ENCODE results near the gene SORCS2. TPM values are rescaled to one million over a fixed set of nuclear protein-coding genes. Genes with fewer than 3 reads are reported as not detected.

The SORCS2 gene
- total and polyA plus RNA-seq, 2 of the 4 experiments (the other 2 are of a cell fraction), result 0.36 to 0.62 TPM

DNA sequence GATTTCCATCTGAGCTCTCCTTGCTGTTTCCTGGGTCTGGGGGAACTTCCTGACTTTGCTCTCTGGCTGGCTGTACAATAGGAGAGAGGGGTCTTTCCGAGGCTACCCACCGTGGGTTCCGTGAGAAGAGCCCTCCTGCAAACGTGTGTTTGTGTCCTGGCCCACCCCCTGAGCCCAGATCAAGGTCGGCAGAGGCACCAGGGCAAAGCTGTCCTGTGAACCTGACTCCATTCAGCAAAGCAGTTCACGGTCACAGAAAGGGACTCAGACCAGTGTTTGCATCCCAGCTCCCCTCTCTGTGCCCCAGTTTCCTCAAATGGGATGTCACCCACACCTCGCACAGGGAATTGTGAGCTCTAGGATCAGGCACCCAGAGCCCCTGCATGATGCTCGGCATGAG is 339.7 kb downstream of the SORCS2 start:
- Histone ChIP-seq H3K56ac (ENCODE audit: extremely low read depth, insufficient read depth, low read length) (no peak overlapping the region), H3K9ac (ENCODE audit: low read depth, low read length) (no peak overlapping the region), H3K4me3 (ENCODE audit: insufficient read depth, low read depth, low read length) (no peak overlapping the region), H3K36me3 (ENCODE audit: control insufficient read depth, insufficient read depth, low read length) (no peaks in the 10 kb centered on the region), H3K14ac (replicated peaks; ENCODE audit: low read depth, low read length) (no peak overlapping the region), H4K20me1 (ENCODE audit: insufficient read depth, low read length) (no peaks in the 10 kb centered on the region), H3K9me3 (ENCODE audit: control insufficient read depth, insufficient read depth, low read length) (peaks cover 4% of the 10 kb centered on the region; the same call in 1 of the 2 replicates), H3K23ac (ENCODE audit: low read depth, low read length) (no peak overlapping the region), H3K27me3 (ENCODE audit: control insufficient read depth, insufficient read depth, low read length) (peaks cover 33% of the 10 kb centered on the region), H4K91ac (ENCODE audit: insufficient read depth, low read depth, low read length) (no peak overlapping the region), H3K18ac (ENCODE audit: low read depth, low read length) (no peak overlapping the region), H3K27ac (ENCODE audit: insufficient read depth, low read length) (no peak overlapping the region), H2AFZ (replicated peaks; ENCODE audit: low read length, poor library complexity) (no peak overlapping the region), H3K4me2 (ENCODE audit: low read depth, low read length) (no peak overlapping the region), H2BK120ac (ENCODE audit: low read depth, low read length) (no peak overlapping the region), H2AK9ac (replicated peaks; ENCODE audit: low read depth, low read length, poor library complexity) (no peak overlapping the region), H3K4me1 (ENCODE audit: control insufficient read depth, insufficient read depth, low read length) (no peaks in the 10 kb centered on the region), H2BK20ac (ENCODE audit: low read depth, low read length) (no peak overlapping the region), H4K8ac (ENCODE audit: low read depth in 2 of 2, low read length in 2 of 2) (no peak overlapping the region), H2BK5ac (ENCODE audit: low read depth, low read length, poor library complexity, severe bottlenecking) (no peak overlapping the region), H2BK15ac (ENCODE audit: low read depth, low read length) (no peak overlapping the region), H3K4ac (ENCODE audit: low read depth, low read length) (no peak overlapping the region), H3K79me1 (ENCODE audit: low read depth in 1 of 2, low read length in 2 of 2) (no peaks in the 10 kb centered on the region), H3K9me1 (ENCODE audit: insufficient read depth, low read length) (no peaks in the 10 kb centered on the region), H4K5ac (ENCODE audit: low read depth, low read length) (no peak overlapping the region), H2AK5ac (ENCODE audit: low read depth, low read length) (no peak overlapping the region)
- intact Hi-C loops (cut with micrococcal nuclease), result no loop called here
- ATAC-seq (ENCODE audit: low read depth), result no peak
- dilution Hi-C loops (cut with HindIII; ENCODE audit: low sequenced_read_pairs, unreplicated experiment), result no loop called here
- no peak for DNase-seq
- TF ChIP-seq USF2 (IDR thresholded peaks at IDR 0.05; ENCODE audit: low read depth, low read length) (no peak), RFX5 (IDR thresholded peaks at IDR 0.05; ENCODE audit: low read depth, low read length) (no peak), CHD1 (IDR thresholded peaks at IDR 0.05; ENCODE audit: low read depth, low read length) (no peak), RCOR1 (IDR thresholded peaks at IDR 0.05; ENCODE audit: insufficient replicate concordance, low read length) (no peak), RAD21 (IDR thresholded peaks at IDR 0.05; ENCODE audit: low read length) (no peak), SMC3 (IDR thresholded peaks at IDR 0.05; ENCODE audit: low read depth, low read length) (no peak), CEBPB (IDR thresholded peaks at IDR 0.05; ENCODE audit: low read depth, low read length) (no peak), BHLHE40 (IDR thresholded peaks at IDR 0.05; ENCODE audit: low read depth, low read length) (no peak), POLR2A (IDR thresholded peaks at IDR 0.05; ENCODE audit: low read depth, low read length) (no peak), ELK1 (IDR thresholded peaks at IDR 0.05; ENCODE audit: borderline replicate concordance, low read depth, low read length) (no peak), MXI1 (IDR thresholded peaks at IDR 0.05; ENCODE audit: borderline replicate concordance, low read depth, low read length) (no peak), MAFK (IDR thresholded peaks at IDR 0.05; ENCODE audit: low read depth, low read length) (no peak), FOS (IDR thresholded peaks at IDR 0.05; ENCODE audit: low read depth, low read length) (no peak), MAZ (IDR thresholded peaks at IDR 0.05; ENCODE audit: borderline replicate concordance, low read depth, low read length) (no peak), NFE2L2 (IDR thresholded peaks at IDR 0.05; ENCODE audit: low read depth, low read length) (no peak)
- TF ChIP-seq, protein P1, sequence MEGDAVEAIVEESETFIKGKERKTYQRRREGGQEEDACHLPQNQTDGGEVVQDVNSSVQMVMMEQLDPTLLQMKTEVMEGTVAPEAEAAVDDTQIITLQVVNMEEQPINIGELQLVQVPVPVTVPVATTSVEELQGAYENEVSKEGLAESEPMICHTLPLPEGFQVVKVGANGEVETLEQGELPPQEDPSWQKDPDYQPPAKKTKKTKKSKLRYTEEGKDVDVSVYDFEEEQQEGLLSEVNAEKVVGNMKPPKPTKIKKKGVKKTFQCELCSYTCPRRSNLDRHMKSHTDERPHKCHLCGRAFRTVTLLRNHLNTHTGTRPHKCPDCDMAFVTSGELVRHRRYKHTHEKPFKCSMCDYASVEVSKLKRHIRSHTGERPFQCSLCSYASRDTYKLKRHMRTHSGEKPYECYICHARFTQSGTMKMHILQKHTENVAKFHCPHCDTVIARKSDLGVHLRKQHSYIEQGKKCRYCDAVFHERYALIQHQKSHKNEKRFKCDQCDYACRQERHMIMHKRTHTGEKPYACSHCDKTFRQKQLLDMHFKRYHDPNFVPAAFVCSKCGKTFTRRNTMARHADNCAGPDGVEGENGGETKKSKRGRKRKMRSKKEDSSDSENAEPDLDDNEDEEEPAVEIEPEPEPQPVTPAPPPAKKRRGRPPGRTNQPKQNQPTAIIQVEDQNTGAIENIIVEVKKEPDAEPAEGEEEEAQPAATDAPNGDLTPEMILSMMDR (conservative IDR thresholded peaks at IDR 0.05; ENCODE audit: low read depth, low read length), result no peak
- CTCF ChIA-PET, result interaction anchor here (0.8 kb wide), 1 partner anchor 8 kb away, joined by 3 read pairs; no protein-coding TSS in a partner anchor
- POLR2A ChIA-PET (ENCODE audit: unreplicated experiment), result no interaction called here
- WGBS, 2 experiments (ENCODE audit: extremely low coverage in 2 of 2, insufficient read length in 1 of 2), result 83% methylated on average over 1 of the region's 8 CpGs; no CpG with 5 or more reads in 1 of the 2 experiments
- in situ Hi-C loops (cut with MboI; ENCODE audit: low sequenced_read_pairs), result no loop called here
- BruUV-seq (replicated peaks), result no TSS peak
